NCI-H2227 (cell line): Measurements from ENCODE around the gene LRRC34.
A peak's percentile ranks its signal among the peaks of the same experiment; 100 is the strongest.

Source experiments
- DNase-seq: peaks from one replicate; lab custom pipeline; 2025; ENCODE audit not compliant: unreplicated experiment; lab: John Stamatoyannopoulos, UW

Gene LRRC34

GRCh38 chr3:169764882-169765612 lies 47.7 kb downstream of the LRRC34 start, which contains the start of gene TERC:
TERC (minus strand) TSS chr3:169765060.
- peak; percentile 98 for DNase-seq

GRCh38 chr3:169764312-169764881 lies 48.3 kb downstream of the LRRC34 start:
- peak; percentile 67 for DNase-seq

GRCh38 chr3:169760479-169760878 lies 52.2 kb downstream of the LRRC34 start:
- no peak for DNase-seq

- DNase-seq: no peak
These were observed 53.4 kb downstream of the LRRC34 start for GRCh38 chr3:169759256-169759655.

GRCh38 chr3:169758359-169758994 lies 54.2 kb downstream of the LRRC34 start:
- DNase-seq: no peak

GRCh38 chr3:169755488-169755887 lies 57.2 kb downstream of the LRRC34 start:
- no peak for DNase-seq

- DNase-seq: no peak
These were observed 58.0 kb downstream of the LRRC34 start for GRCh38 chr3:169754711-169755110.

GRCh38 chr3:169751875-169752274 lies 60.8 kb downstream of the LRRC34 start:
- no peak for DNase-seq

GRCh38 chr3:169750665-169751064 lies 62.0 kb downstream of the LRRC34 start:
- DNase-seq: no peak

GRCh38 chr3:169748670-169749069 lies 64.0 kb downstream of the LRRC34 start:
- DNase-seq: no peak

- no peak for DNase-seq
These were observed 65.8 kb downstream of the LRRC34 start for GRCh38 chr3:169746924-169747323.

- DNase-seq: no peak
These were observed 68.2 kb downstream of the LRRC34 start for GRCh38 chr3:169744366-169745054.
